T-helper 9 cell (primary cell): ENCODE results near the gene LSM6.

Experiments used
- DNase-seq: peaks from one replicate; pipeline ENCODE4 v3.0.0-alpha.2; 2020

Gene LSM6

DNA sequence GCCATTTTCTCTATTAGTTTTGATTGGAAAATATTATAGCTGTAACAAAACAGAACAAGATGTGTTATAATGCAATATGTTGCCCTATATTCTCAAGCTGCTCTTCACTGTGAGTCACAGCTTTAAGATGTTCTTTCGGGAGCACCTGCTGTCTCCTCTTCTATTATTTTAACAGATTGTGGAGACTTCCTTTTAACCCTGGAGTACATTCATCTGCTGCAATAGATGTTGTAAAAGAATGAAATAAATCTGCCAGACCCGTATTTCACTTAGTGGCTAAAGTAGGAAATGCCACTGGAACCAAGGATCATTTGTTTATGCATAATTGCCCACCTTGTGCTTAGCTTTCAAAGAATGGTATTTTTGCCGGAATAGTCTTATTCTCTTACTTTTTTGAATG is 11.1 kb downstream of the LSM6 start:
- no peak for DNase-seq

DNA sequence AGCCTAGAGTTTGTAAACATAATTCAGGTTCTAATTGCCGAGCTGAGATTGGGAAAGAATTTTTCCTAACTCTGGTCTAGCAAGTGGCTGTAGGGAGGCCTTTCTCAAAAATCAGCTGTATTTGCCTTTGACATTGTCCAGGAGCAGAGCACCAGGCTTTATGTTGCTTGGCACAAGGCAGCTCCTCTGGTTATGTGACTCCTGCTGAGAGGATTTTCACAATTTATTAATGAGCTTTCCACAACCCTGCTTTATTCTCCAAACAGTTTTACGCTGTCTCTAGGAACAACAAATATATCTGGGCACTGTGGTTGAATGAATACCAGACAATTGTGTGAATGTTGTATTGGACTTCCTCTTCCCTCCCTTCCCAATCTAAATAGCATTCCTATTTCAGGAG is 14.9 kb downstream of the LSM6 start:
- no peak for DNase-seq

DNA sequence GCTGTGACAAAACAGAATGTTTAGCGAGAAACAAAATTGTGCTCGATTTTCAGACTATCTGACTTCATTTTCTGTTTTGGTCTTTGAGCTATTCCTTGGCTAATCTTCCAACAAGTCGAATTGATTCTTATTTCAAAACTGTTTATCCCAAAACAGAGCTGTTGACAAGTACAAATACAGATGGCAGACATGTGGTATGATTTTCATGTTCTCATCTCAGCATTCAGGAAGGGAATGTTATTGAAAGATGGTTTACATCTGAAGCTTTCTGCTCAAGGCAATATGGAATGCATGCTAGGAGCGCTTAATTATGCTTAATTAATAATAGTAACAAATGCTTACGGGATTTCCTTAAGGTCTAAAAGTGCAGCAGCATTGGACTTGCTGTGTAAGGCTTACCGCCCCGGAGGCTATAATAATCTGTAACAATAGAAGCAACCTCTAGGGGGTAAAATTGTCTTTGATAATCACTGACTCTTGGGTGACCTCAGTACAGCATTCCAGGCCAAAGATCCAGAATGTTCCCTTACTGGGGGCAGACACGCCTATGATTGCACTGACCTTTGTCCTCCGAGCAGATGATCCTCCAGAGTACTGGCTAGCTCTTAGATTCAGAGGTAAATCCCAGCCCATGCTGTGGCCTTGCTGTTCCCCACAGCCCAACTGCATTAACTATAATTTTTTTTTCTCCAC is 16.4 kb downstream of the LSM6 start:
- DNase-seq, result no peak

DNA sequence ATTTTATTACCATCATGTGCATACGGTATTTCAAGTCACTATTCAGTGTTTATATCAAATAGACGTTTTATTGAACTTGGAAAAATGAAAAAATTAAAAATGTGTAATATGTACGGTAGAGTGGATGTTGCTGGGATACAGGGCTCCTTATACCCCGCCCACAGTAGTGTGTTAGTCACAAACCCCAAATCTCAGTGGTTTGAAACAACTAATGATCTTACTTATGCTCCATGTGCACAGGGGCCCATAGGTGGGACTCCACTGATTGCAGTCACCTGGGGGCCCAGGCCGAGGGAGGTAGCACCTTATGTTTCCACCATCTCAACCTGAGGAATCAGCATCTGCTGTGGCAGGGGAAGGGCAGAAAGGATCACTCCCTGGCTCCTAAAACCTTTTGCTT is 18.1 kb downstream of the LSM6 start:
- no peak for DNase-seq

DNA sequence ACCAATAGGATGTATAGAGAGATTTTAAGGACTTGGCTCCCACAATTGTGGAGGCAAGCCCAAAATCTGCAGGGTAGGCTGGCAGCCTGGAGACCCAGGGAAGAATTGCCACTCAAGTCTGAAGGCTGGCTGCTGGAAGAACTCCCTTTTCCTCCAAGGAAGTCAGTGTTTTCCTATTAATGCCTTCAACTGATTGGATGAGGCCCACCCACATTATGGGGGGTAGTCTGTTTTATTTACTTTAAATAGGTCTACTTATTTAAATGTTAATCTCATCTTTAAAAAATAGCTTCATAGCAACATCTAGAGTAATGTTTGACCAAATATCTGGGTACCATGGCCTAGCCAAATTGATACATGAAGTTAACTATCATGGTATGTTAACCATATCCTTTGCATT is 18.7 kb downstream of the LSM6 start:
- no peak for DNase-seq

DNA sequence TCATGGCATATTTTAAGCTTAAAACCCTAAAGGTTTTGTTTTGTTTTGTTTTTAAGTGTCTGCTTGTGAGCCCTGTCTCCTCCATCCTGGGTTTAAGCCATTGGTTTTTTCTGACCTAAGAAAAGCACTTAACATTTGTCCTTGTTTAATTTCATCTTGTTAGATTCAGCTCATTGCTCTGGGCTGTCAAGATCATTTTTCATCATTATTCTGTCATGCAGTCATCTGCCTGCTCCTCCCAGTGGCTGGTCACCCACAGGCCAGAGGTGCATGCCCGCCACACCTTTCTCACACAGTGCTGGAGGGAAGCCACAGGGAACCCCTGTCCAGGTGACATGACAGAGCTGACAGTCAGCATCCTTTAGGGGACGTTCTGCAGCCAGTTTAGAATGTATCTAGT is 27.1 kb downstream of the LSM6 start:
- DNase-seq, result no peak

DNA sequence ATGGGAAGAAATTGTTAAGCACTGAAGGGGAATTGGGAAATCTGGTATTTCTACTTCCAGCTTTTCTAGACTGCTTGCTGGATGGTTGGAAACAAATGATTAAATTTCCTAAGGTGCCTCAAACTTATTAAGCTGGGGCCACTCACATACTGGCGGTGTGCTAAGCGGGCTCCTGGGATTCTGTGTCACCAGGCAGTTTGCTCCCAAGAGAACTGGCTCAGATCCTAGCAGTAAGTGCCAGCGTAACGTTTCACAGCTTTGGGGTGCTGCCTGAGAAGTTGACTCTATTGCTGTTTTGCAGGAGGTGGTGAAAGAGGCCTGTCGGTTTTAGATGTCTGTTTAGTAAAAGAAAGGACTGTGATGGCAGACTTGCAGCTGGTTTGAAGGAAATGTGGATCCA is 31.9 kb downstream of the LSM6 start:
- DNase-seq, result no peak

DNA sequence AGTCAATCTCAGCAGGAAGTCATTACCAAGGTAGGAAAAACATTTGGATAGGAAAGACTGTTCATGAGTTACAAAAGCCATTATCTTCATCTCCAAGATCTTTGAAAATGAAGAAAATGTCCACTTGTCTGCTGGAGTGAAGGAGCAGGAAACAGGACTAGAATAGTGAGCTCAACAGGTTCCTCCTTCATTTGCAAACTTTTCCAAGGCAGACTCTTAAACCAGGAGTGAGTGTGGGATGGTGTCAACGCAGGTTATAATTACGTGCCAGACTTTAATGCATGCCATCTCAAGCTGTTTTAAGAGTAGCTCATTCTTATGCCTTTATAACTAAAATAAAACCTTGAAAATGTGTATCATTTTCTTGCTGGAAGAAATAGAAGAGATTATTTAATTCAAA is 35.4 kb downstream of the LSM6 start:
- DNase-seq, result no peak

DNA sequence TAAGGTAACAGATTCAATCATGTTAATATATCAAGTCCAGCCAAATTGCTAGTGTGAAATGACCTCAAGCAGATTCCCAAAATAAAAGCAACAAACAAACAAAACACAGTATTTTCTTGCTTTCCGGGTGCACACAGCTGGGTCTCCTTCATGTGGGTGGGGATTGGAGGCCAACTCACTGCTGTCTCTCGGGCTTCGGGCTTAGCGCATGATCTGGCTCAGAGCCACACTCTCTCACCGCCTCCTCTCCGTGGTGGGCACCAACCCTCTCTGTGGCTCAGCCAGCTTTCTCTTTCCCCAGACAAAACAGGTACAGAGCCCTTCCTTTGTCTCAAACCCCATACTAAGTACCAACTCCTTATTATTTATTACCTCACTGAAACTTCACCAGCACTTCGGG is 35.9 kb downstream of the LSM6 start:
- DNase-seq, result no peak

DNA sequence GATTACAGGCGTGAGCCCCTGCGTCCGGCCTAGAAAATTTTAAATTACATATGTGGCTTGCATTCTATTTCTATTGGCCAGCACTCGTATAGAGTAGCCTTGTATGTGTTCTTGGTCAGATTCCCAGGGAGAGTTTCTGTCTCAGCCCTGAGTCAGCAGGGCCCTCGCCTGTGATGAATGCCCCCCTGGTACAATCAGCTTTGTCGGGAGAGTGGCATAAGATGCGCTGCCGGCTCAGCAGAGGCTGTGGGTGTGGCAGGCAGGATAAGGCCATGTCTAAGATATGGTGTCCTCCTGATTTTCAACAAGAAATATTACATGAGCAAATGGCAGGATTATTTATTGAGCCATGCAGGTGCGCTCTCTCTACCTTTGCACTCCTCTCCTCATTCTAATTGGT is 37.3 kb downstream of the LSM6 start:
- DNase-seq, result no peak

DNA sequence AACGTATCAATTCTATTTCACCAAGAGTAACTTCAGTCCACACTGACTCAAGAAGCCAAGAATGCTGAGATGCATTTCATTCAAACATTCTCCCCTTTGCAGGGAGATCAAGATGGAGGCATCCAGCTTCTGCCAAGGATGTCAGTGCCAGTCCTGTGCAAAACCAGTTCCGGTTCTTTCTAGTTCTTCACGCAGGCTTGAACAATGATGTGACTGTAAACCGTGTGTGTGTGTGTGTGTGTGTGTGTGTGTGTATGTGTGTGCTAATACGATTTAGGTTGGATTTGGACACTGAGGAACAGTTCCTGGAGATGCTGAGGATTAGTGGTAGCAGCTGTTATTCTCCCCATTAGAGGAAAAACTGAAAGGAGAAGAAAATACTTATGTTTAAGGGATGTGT is 38.7 kb downstream of the LSM6 start, which contains the start of gene REELD1:
TSS of gene REELD1 (plus strand) at position 301 of the 400 bp plus-strand sequence. CDS start 2,415 bp downstream, outside the sequence.
- no peak for DNase-seq

DNA sequence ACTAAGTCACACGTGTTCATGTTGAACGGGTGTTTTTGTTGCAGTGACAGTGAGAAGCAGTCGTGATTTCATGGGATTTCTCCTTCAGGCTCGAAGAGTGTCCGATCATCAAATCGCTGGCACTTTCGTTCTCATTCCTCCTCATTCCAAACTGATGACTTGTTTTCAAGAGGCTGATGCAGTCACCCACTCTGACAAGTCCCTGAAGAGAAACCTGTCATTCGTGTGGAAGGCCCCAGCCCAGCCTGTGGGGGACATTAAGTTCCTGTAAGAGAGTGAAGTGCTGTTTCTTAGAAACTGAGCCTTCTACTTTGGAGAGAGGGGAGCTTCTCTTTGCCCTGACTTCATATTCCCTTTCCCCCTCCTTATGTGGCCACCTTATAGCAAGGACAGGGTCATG is 46.8 kb downstream of the LSM6 start:
- DNase-seq, result no peak

DNA sequence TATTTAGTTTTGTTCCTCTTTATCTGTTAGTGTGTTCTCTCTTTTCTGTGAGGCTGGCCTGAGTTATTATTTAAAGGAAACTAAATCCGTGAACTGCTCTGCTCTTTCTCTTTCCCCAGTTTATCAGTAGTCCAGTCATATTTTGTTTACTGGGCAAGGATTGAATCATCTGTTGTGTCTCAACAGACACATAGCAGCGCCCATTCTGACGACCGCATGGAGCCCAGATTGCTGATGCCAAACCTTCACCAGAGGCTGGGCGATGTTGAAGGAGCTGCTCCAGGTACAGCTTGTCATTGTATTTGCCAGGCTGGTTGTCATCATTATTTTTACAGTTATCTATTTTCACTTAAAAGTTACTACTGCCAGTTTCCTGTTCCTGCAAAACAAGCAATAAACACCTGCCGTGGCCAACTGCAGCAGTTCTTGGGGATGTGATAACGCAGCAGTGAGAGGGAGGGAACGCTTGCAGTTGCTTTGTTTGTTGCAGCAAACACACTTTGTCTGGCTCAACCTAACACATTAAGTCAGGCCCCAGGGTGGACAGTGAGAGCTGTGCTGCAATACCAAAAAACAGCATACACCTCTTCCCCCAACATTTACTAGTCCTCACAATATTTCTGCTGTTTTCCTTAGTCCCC is 48.9 kb downstream of the LSM6 start:
- no peak for DNase-seq

DNA sequence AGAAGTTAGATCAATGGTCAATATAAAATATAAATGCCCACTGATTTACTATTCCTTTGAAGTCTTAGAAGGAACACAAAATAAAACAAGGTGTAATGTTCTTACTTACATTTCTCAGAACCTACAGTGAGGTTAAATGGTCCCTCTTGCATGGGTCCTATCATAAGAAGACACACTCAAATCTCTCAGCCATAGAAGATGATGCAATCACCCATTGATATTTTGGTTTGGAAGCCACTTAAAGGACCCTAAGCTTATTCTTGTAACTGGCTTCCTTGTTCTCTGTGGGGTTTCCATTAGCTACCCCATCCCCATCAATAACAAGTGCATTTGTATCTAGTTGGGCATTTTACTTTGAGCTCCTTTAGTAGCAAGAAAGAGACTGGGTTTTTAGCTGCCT is 53.9 kb downstream of the LSM6 start:
- DNase-seq, result no peak

DNA sequence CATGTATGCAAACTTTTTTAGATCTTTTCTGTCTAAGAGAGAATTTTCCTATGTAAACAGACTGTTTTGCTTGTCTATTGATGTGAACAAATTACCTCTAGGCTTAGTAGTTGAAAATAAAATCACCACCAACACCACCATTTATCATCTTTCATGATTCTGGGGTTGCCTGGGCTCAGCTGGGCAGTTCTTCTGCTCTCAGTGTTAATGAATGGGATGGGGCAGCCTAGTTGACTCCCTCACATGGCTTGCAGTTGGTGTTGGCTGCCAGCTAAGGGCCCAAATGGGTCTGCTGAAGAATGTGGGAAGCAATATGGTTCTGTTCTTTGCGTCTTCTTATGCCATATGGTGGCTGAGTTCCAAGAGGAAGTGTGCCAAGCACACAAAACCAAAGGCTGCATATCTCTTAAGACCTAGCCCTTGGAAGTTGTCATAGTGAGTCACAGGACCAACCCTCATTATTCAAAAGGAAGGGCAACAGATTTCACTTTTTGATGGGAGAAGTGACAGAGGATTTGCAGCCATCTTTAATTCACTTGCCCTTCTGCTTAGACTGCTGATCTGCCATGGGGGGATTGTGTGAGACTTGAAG is 56.7 kb downstream of the LSM6 start:
- no peak for DNase-seq

DNA sequence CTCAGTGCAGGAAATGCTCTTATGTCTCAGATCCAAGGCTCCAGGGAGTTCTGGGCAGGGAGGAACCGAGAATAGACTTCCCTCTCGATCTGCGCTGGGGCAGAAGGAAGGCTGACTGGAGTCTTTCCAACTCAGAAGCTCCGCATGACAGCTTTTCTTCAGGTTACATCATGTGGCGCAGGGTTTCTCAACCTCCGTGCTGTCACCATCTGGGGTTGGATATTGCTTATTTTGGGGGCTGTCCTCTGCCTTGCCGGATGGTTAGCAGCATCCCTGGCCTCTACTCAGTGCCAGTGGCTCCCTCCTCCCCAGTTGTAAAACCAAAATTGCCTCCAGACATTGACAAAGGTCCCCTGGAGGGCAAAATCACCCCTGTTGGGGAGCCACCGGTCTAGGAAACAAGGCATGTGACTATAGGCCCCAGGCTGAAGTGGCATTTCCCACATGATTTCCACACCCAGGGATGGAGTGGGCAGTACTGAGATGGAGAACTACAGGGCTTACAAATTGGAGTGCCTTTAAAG is 60.2 kb downstream of the LSM6 start:
- DNase-seq, result no peak

DNA sequence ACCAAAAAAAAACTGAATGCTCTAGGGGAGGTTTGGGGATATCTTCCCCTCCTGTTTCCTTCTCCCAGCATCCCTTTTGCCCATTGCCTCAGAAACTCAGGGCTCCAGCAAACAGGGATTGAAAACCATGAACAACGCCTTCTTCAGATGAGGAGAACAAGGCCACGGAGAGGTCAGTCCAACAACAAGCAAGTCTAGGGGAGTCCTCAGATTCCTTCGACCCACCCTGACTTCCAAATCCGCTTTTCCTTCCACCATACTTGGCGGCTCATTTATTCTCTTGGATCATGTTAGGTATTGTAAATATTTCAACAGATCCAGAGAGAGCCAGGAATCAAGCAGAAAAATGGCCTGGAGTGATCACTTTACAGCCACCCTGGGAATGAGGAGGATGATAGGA is 60.7 kb downstream of the LSM6 start:
- no peak for DNase-seq

DNA sequence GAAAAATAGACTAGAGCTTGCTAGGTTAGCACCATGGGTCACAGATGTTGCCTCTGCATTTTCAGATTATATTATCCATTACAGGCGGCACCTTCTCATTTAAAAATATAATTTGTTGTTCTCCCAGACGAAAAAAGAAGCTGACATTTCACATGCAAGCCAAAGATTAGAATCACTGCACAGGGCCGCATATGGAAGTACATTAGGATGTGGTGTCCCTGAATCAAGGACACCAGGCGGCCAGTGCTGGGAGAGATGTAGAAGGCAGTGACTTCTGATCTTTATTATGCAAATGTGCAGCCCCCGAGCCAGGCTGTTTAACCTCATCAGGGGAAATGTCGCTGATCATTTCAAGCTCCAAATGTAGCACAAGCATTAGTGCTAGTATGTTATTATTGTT is 61.6 kb downstream of the LSM6 start:
- no peak for DNase-seq

DNA sequence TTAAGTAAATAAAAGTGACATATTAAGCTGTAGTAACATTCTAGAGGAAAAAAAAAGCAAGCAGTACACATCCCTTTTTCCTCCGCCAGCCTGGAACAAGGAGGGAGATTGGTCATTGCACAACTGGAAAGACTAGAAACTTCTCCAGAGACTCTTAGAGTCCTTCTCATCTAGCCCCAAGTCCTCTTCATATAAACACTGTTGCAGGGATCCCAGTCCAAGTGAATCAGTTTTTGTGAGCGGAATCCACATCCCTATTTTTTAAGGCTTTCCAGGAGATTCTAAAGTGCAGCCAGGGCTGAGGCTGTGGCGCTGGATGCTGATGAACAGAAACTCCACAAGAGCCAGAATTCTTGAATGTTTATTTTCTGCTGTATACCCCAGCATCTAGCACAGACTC is 62.6 kb downstream of the LSM6 start:
- no peak for DNase-seq
